GM19025 (cell line): ENCODE measurements around the gene NPY2R.

Experiments used
- ATAC-seq: cut with Tn5 transposase; IDR thresholded peaks from one replicate; pipeline ENCODE4 v1.9.1; 2021; ENCODE audit warnings: mild to moderate bottlenecking, low read depth, moderate library complexity; ENCODE audit not compliant: unreplicated experiment

The NPY2R gene

GRCh38 chr4:155208258-155209054 is at the start of gene NPY2R:
Gene NPY2R, plus strand, starts transcription at chr4:155208636. Its CDS starts 5,304 bp downstream, at chr4:155213940.
- no peak for ATAC-seq

GRCh38 chr4:155161357-155161756 is 47.1 kb upstream of the NPY2R start:
- no peak for ATAC-seq

- no peak for ATAC-seq
Observed at GRCh38 chr4:155164718-155165117, 43.7 kb upstream of the NPY2R start.

GRCh38 chr4:155170569-155170968 is 37.9 kb upstream of the NPY2R start:
- ATAC-seq = no peak

GRCh38 chr4:155173371-155173770 is 35.1 kb upstream of the NPY2R start:
- no peak for ATAC-seq

- ATAC-seq = no peak
Observed at GRCh38 chr4:155174668-155175067, 33.8 kb upstream of the NPY2R start.

- no peak for ATAC-seq
Observed at GRCh38 chr4:155179216-155179615, 29.2 kb upstream of the NPY2R start.

- ATAC-seq = no peak
Observed at GRCh38 chr4:155186972-155187371, 21.5 kb upstream of the NPY2R start.

- ATAC-seq = no peak
Observed at GRCh38 chr4:155187989-155188388, 20.4 kb upstream of the NPY2R start.

- no peak for ATAC-seq
Observed at GRCh38 chr4:155190099-155190498, 18.3 kb upstream of the NPY2R start.

GRCh38 chr4:155197757-155198156 is 10.7 kb upstream of the NPY2R start:
- no peak for ATAC-seq

- no peak for ATAC-seq
Observed at GRCh38 chr4:155207534-155208257, 740 bp upstream of the NPY2R start.

GRCh38 chr4:155220025-155220424 is 11.6 kb downstream of the NPY2R start:
- ATAC-seq = no peak

GRCh38 chr4:155227131-155227530 is 18.7 kb downstream of the NPY2R start:
- no peak for ATAC-seq

- no peak for ATAC-seq
Observed at GRCh38 chr4:155228713-155229112, 20.3 kb downstream of the NPY2R start.

GRCh38 chr4:155232432-155232831 is 24.0 kb downstream of the NPY2R start:
- ATAC-seq = no peak

GRCh38 chr4:155234206-155234605 is 25.8 kb downstream of the NPY2R start:
- no peak for ATAC-seq

GRCh38 chr4:155237567-155237966 is 29.1 kb downstream of the NPY2R start:
- ATAC-seq = no peak

GRCh38 chr4:155241225-155241624 is 32.8 kb downstream of the NPY2R start:
- ATAC-seq = no peak

- no peak for ATAC-seq
Observed at GRCh38 chr4:155241664-155242063, 33.2 kb downstream of the NPY2R start.

GRCh38 chr4:155245105-155245504 is 36.7 kb downstream of the NPY2R start:
- ATAC-seq = no peak
